Stimulated activated CD4-positive, alpha-beta T cell treated with anti-CD3 and anti-CD28 coated beads, Interleukin-1b, Interleukin-23, amount 100 ng/mL, for 1 hour (primary cell): ENCODE measurements around the gene PNMT.
"Not testable (repeated sequence)": the region's sequence is repeated elsewhere in the genome, so short reads cannot be mapped to it uniquely, and the experiment has no call there.

ENCODE experiments used
- DNase-seq, 2 donors: peaks; one replicate each; pipeline ENCODE4 v3.0.0-alpha.2; 2020; ENCODE audit warnings: low read depth in 2 of 2

PNMT gene

GRCh38 chr17:39709319-39709997 is 41.2 kb downstream of the PNMT start:
- DNase-seq = no peak

GRCh38 chr17:39709998-39710964 is 42.0 kb downstream of the PNMT start:
- DNase-seq = no peak

- DNase-seq = not testable (repeated sequence)
Measured at GRCh38 chr17:39711071-39711470, 42.8 kb downstream of the PNMT start.

- no peak for DNase-seq
Measured at GRCh38 chr17:39711851-39712250, 43.6 kb downstream of the PNMT start.

GRCh38 chr17:39714234-39714633 is 46.0 kb downstream of the PNMT start:
- no peak for DNase-seq

- no peak for DNase-seq
Measured at GRCh38 chr17:39715375-39716072, 47.3 kb downstream of the PNMT start.

GRCh38 chr17:39716073-39716818 is 48.0 kb downstream of the PNMT start:
- no peak for DNase-seq

GRCh38 chr17:39716879-39717536 is 48.8 kb downstream of the PNMT start:
- no peak for DNase-seq

GRCh38 chr17:39717660-39718059 is 49.4 kb downstream of the PNMT start:
- no peak for DNase-seq

GRCh38 chr17:39719563-39720355 is 51.5 kb downstream of the PNMT start:
- DNase-seq = no peak
